Muscle of arm (tissue), 12 donors: Measurements from ENCODE around the gene RABEPK. TPM values are rescaled to one million over a fixed set of nuclear protein-coding genes. Genes with fewer than 3 reads are reported as not detected.
"Not testable (repeated sequence)": the region's sequence is repeated elsewhere in the genome, so short reads cannot be mapped to it uniquely, and the experiment has no call there.

Experiments
- DNase-seq: peaks from one replicate; pipeline ENCODE4 v3.0.0-alpha.2; 2013
- polyA plus RNA-seq, 12 donors: library from polyadenylated mRNA; unstranded; fragments of 120-200 nt; gene quantifications; one replicate each; pipeline ENCODE4 v1.2.1, GENCODE V29; 2013; ENCODE audit not compliant: insufficient read length in 12 of 12

RABEPK gene
- polyA plus RNA-seq, 12 donors: 12.7 to 21.3 (median 15.1) TPM; not detected in 1

DNA sequence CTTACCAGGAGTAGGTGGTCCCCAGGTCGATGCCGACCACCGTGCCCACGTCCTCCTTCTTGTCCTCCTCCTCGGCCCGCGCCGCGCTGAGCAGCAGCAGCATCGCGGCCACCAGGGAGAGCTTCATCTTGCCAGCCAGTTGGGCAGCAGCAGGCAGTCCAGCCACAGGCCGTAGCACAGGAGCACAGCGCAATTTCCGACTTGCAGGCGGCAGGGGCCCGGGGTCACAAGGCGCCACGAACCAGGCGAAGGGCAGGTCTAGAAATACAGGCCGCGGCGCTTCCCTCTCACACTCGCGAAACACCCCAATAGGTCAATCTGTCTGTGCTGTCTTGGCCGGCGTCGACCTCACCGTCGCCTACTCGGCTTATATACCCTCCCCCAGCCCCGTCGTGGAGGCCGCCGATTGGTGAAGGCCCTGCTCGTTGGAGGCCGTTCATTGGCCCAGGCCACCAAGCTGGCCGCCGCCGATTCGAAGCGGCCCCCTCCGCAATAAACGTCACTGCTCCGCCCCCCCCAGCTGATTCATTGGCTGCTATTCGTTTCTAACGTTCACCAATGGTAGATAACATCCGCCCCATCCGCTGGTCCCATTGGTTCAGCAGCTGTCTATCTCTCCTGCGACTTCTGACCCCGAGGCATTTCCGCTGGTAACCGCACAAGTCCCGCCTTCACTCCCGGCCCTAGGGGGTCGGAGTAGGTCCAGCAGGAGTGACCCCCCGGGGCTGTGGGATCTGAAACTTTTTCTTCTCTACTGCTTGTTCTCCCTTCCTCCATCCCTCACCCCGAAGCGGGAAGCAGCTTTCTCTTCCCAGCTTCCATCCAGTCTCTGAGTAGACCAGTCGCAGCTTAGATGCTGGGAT lies 40.9 kb downstream of the RABEPK start, which contains the start of gene HSPA5:
Gene HSPA5 (minus strand): TSS at position 344 of the 863 bp plus-strand sequence. CDS start 217 bp downstream, at position 127.
- peak; percentile 99 for DNase-seq

- no peak for DNase-seq
Observed at GRCh38 chr9:125241863-125242739, 41.8 kb downstream of the RABEPK start.

- no peak for DNase-seq
Observed at GRCh38 chr9:125243792-125244260, 43.5 kb downstream of the RABEPK start.

DNA sequence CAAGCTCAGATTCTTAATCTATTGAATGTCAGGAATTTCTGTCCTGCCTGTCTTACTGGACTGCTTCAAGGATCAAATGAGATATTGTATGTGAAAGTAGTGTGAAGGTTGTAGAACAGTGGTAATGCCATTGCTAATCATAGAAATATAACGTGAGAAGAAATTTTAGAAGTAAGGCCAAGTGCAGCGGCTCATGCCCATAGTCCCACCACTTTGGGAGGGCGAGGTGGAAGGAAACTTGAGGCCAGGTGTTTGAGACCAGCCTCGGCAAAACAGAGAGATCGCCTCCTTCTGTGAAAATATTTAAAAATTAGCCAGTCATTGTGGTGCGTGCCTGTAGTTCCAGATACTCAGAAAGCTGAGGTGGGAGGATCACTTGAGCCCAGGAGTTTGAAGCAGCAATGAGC lies 45.9 kb downstream of the RABEPK start:
- no peak for DNase-seq

- DNase-seq: no peak
Observed at GRCh38 chr9:125254231-125254630, 53.9 kb downstream of the RABEPK start.

GRCh38 chr9:125255781-125256391 lies 55.5 kb downstream of the RABEPK start:
- DNase-seq: no peak

GRCh38 chr9:125258160-125258785 lies 57.9 kb downstream of the RABEPK start:
- DNase-seq: peak; percentile 35

GRCh38 chr9:125258832-125259534 lies 58.6 kb downstream of the RABEPK start:
- no peak for DNase-seq

DNA sequence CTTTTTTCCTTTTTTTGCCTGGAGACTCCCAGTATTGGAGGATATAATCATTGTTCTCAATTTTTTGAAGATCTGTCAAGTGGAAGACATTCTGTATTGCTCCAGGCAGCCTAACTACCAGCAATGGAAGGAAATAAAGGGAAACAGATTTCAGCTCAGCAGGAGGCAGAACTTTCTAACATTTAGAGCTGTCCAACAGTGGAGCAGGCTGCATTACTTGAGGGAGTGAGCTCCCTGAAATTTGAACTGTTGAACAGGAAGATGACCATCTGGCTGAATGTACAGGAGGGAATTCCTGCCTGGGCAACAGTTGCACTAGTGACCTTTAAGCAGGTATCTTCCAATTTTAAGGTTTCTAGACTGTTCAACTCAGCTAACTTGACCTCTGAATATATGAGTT lies 60.2 kb downstream of the RABEPK start:
- no peak for DNase-seq

DNA sequence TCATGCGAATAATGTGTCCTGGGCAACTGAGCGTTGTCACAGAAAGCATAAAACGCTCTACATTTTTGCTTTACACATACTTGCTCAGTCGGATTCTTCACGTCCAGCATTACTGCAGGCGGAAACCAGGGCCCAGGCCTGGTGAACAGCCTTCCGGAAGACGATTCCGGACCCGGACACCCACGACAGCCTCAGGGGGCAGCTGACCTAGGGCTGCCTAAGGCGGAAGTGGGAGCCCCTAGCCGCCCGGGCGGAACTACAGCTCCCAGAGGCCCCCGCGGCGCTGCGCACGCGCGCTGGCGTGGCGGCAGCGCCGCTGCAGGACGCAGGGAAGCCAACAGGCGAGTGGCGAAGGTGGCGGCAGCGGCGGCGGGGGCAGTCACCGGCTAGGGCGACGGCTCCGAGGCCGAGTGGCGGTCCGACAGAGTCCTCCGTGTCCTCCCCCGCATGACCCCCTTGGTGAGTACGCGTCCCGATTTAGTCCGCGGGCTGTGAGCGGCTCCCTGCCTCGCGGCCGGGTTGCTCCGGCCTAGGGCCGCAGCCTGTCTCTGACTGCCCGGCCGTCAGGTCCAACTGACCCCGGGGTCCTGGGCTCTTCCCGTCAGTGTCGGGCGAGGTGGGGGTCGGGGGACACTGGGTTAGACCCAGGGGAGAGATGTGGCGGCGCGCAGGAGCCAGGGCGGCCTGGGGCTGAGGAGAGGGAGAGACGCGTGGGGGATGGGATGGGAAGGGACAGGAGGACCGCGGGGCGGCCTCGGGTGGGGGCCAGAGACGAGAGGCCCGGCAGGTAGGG lies 61.4 kb downstream of the RABEPK start, which contains the start of gene GAPVD1:
Gene GAPVD1 (plus strand): TSS at position 326 of the 793 bp plus-strand sequence. CDS start 37,096 bp downstream, outside the sequence.
- peak; percentile 92 for DNase-seq

DNA sequence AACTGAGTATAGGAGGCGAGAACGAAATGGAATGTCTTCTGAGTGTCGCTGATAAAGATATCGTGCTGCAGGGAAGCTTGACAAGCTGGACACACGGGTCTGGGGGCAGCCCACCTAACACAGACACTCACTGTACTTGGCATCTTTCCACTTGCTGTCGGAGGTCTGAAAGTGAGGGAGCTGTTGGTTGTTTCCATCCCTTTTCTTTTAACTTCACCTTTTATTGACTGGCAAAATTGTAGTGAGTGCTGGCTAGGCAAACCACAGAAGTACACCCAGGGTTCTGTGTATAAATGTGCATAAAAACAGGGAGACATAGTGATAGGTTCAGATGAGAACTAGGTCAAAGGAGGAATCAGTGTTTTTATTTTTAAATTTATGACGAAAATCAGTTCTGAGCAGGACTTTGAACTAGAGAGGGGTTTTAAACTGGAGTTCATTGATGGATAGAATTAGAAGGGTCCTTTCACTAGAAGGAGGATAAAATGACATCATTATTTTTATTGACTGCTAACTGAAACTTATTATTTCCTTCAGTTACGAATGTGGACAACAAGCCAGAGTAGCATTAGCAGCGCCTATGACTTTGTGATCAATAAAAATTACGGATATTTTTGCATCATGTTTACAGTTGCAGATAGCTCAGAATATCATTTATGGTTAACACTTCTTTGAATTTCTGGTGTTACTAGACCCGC lies 62.1 kb downstream of the RABEPK start:
- peak; percentile 29 for DNase-seq

- DNase-seq: not testable (repeated sequence)
Observed at GRCh38 chr9:125264068-125264467, 63.7 kb downstream of the RABEPK start.

DNA sequence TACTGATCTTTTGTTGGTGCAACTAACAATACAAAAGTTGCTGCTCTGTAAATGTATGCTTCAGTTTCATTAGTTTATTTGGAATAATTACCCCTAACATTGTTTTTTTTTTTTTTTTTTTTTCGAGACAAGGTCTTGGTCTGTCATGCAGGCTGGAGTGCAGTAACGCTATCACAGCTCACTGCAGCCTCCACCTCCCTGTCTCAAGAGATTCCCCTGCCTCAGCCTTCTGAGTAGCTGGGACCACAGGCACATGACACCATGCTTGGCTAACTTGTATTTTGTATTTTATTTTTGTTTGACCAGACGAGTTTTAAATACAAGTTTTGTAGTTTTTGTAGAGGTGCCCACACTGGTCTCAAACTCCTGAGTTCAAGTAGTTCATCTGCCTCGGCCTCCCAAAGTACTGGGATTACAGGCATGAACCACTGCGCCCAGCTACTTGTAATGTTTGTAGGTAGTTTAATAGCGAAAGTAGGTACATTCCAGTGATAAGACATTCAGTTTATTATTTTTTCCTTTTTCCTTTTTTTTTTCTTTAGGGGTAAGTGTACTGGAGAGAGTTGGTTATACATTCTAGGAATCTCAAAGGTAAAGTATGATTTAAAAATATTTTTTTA lies 68.2 kb downstream of the RABEPK start:
- no peak for DNase-seq

DNA sequence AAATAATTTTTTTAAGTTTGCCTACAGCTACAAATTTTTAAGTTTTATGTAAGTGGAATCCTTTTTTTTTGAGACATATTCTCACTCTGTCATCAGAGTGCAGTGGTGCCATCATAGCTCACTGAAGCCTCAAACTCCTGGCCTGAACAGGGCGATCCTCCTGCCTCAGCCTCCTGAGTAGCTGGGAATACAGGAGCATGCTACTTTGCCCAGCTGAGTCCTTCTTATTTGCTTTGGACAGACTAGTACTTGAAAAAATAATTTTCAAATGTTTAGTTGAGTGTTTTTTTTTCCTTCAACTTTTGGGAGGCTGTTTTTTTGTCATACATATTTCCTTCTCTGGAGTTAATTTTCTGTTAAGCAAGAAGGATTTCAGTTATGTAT lies 68.7 kb downstream of the RABEPK start:
- no peak for DNase-seq

DNA sequence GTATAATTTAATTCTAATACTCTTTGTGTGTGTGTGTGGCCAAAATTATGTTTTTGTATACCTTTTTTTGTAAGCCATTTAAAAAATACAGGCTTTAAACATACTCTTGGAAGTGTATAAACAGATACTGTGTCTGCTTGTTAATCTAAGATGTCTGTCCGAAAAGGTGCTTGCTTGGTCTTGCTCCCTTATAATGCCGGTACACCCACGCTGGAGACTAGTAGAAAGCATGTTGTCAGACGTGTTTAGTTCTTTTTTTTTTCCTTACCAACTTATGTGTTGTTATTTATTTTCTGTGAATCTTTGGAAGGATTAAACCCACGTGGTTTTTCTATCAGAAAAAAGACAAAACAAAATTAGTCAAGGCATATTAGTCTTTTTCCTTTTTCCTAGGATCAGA lies 70.7 kb downstream of the RABEPK start:
- no peak for DNase-seq

GRCh38 chr9:125272697-125273096 lies 72.4 kb downstream of the RABEPK start:
- no peak for DNase-seq

DNA sequence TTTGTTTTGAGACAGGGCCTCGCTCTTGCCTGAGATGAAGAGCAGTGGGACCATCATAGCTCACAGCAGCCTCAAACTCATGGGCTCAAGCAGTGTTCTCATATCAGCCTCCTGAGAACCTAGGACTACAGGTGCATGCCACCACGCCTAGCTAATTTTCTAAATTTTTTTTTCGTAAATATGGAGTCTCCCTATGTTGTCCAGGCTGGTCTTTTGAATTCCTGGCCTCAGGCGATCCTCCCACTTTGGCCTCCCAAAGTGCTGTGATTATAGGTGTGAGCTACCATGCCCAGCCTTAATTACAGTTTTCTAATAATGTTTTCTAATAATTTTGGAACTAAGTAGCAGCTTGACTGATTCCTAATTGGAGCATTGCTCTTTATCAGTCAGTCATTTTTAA lies 76.4 kb downstream of the RABEPK start:
- DNase-seq: no peak

- no peak for DNase-seq
Observed at GRCh38 chr9:125277411-125277810, 77.1 kb downstream of the RABEPK start.

GRCh38 chr9:125280945-125281344 lies 80.6 kb downstream of the RABEPK start:
- no peak for DNase-seq
